GM23248 (cell line): Measurements from ENCODE around the gene GPR37. TPM values are rescaled to one million over a fixed set of nuclear protein-coding genes. Genes with fewer than 3 reads are reported as not detected.

ENCODE experiments used
- DNase-seq: peaks from one replicate; pipeline ENCODE4 v3.0.0-alpha.2; 2015
- H2AFZ ChIP-seq: fragments of 200-600 bp; sonication (generic); 2 replicates; pipeline ENCODE4 v1.6.1; 2016; ENCODE audit warnings: antibody characterized with exemption
- H3F3A ChIP-seq: fragments of 200-600 bp; sonication (generic); 2 replicates; pipeline ENCODE4 v1.6.1; 2016; ENCODE audit warnings: mild to moderate bottlenecking, antibody characterized with exemption, mixed run types; ENCODE audit not compliant: insufficient read depth
- H3K27ac ChIP-seq: fragments of 200-600 bp; sonication (generic); 2 replicates; pipeline ENCODE4 v1.5.1; 2016; ENCODE audit warnings: mild to moderate bottlenecking
- H3K27me3 ChIP-seq: fragments of 200-600 bp; sonication (generic); replicated peaks from 2 replicates; pipeline ENCODE4 v1.6.1; 2016; ENCODE audit warnings: mild to moderate bottlenecking; ENCODE audit not compliant: insufficient read depth
- H3K36me3 ChIP-seq: fragments of 200-600 bp; sonication (generic); 2 replicates; pipeline ENCODE4 v1.6.1; 2016; ENCODE audit warnings: low read depth, mild to moderate bottlenecking
- H3K4me1 ChIP-seq: fragments of 200-600 bp; sonication (generic); 2 replicates; pipeline ENCODE4 v1.6.1; 2016; ENCODE audit warnings: mild to moderate bottlenecking; ENCODE audit not compliant: insufficient read depth
- H3K4me2 ChIP-seq: fragments of 200-600 bp; sonication (generic); one replicate; pipeline ENCODE4 v1.6.1; 2016; ENCODE audit warnings: mild to moderate bottlenecking; ENCODE audit not compliant: unreplicated experiment
- H3K4me3 ChIP-seq: fragments of 200-600 bp; sonication (generic); 2 replicates; pipeline ENCODE4 v1.5.1; 2016; ENCODE audit warnings: mild to moderate bottlenecking
- H3K79me2 ChIP-seq: fragments of 200-600 bp; sonication (generic); 2 replicates; pipeline ENCODE4 v1.6.1; 2016; ENCODE audit warnings: mild to moderate bottlenecking; ENCODE audit not compliant: insufficient read depth
- H3K9ac ChIP-seq: fragments of 200-600 bp; sonication (generic); 2 replicates; pipeline ENCODE4 v1.6.1; 2016; ENCODE audit warnings: mild to moderate bottlenecking
- H3K9me2 ChIP-seq: fragments of 200-600 bp; sonication (generic); 2 replicates; pipeline ENCODE4 v1.6.1; 2016; ENCODE audit warnings: mixed run types, mild to moderate bottlenecking, moderate library complexity; ENCODE audit not compliant: insufficient read depth
- H3K9me3 ChIP-seq: fragments of 200-600 bp; sonication (generic); one replicate; pipeline ENCODE4 v1.6.1; 2017; ENCODE audit warnings: low read depth
- H4K20me1 ChIP-seq: fragments of 200-600 bp; sonication (generic); 2 replicates; pipeline ENCODE4 v1.6.0; 2016; ENCODE audit not compliant: insufficient read depth
- EZH2 ChIP-seq: fragments of 200-600 bp; sonication (generic); IDR thresholded peaks from 2 replicates; pipeline ENCODE4 v1.6.1; 2018; ENCODE audit warnings: antibody characterized with exemption, mild to moderate bottlenecking; ENCODE audit not compliant: insufficient read depth, poor library complexity, severe bottlenecking
- EZH2phosphoT487 ChIP-seq: fragments of 200-600 bp; sonication (generic); IDR thresholded peaks from 2 replicates; pipeline ENCODE4 v1.6.1; 2018; ENCODE audit warnings: antibody characterized with exemption, moderate library complexity, mild to moderate bottlenecking, low read depth; ENCODE audit not compliant: insufficient read depth
- WGBS, 2 experiments: methylation state at CpG; one replicate each; pipeline ENCODE4 v1.1.6; 2015 to 2017; ENCODE audit warnings: low lambda C conversion rate in 2 of 2, low coverage in 1 of 2; ENCODE audit errors: missing lambda C conversion rate in 2 of 2; 5-methylcytosine and 5-hydroxymethylcytosine counted together
- in situ Hi-C: fragments of 300-500 bp; cut with MboI; formaldehyde crosslinking; loops from 2 replicates; pipeline ENCODE4 v1.15.0; 2020
- polyA plus RNA-seq: library from polyadenylated mRNA; unstranded; fragments of >200 nt; fragmentation: Nextera tagmentation; extraction: Ambion mirVana; gene quantifications from 2 replicates; pipeline ENCODE4 v1.2.1, GENCODE V29; 2016
- total RNA-seq: library from RNA; depleted of rRNA; stranded (reverse); fragments of >200 nt; shearing (Covaris generic); gene quantifications from 2 replicates; pipeline ENCODE4 v1.2.3, GENCODE V29; 2014

GPR37 gene
- total and polyA plus RNA-seq, 2 experiments from 2014 or later = not detected

GRCh38 chr7:124800386-124800785 is 34.8 kb upstream of the GPR37 start:
- WGBS, 2 experiments = 13 to 15% methylated on average over 2 of the region's 2 CpGs
- Histone ChIP-seq H2AFZ (no peak overlapping the region), H3F3A (no peaks in the 10 kb centered on the region), H4K20me1 (no peaks in the 10 kb centered on the region), H3K36me3 (no peaks in the 10 kb centered on the region), H3K4me3 (no peak overlapping the region), H3K9me3 (no peaks in the 10 kb centered on the region), H3K4me2 (no peak overlapping the region), H3K9ac (no peak overlapping the region), H3K9me2 (no peaks in the 10 kb centered on the region), H3K27ac (no peak overlapping the region), H3K4me1 (no peaks in the 10 kb centered on the region), H3K79me2 (no peaks in the 10 kb centered on the region), H3K27me3 (no peaks in the 10 kb centered on the region)
- in situ Hi-C loops = no loop called here
- DNase-seq = no peak
- TF ChIP-seq EZH2 (no peak), EZH2phosphoT487 (no peak)

GRCh38 chr7:124799448-124799847 is 33.9 kb upstream of the GPR37 start:
- 66 to 70% methylated on average over 6 of the region's 6 CpGs for WGBS, 2 experiments

GRCh38 chr7:124796771-124797170 is 31.2 kb upstream of the GPR37 start:
- Histone ChIP-seq H2AFZ (no peak overlapping the region), H3K4me1 (no peaks in the 10 kb centered on the region), H3K9me2 (no peaks in the 10 kb centered on the region), H4K20me1 (no peaks in the 10 kb centered on the region), H3K4me3 (no peak overlapping the region), H3K27ac (no peak overlapping the region), H3K9ac (no peak overlapping the region), H3K27me3 (peaks cover 2% of the 10 kb centered on the region; the same call in 1 of the 2 replicates), H3K4me2 (no peak overlapping the region), H3K79me2 (no peaks in the 10 kb centered on the region), H3F3A (no peaks in the 10 kb centered on the region), H3K36me3 (no peaks in the 10 kb centered on the region), H3K9me3 (no peaks in the 10 kb centered on the region)
- no peak for TF ChIP-seq EZH2
- TF ChIP-seq EZH2phosphoT487 = no peak
- DNase-seq = no peak
- 0 to 4% methylated on average over 2 of the region's 2 CpGs for whole genome bisulfite sequencing, 2 experiments
- in situ Hi-C loops = no loop called here

More at GRCh38 chr7:124799448-124799847, 33.9 kb upstream of the GPR37 start:
- no peak for TF ChIP-seq EZH2phosphoT487
- TF ChIP-seq EZH2 = no peak
- H4K20me1 ChIP-seq = no peaks in the 10 kb centered on the region
- H3K4me1 ChIP-seq = no peaks in the 10 kb centered on the region
- no peaks in the 10 kb centered on the region for H3K27me3 ChIP-seq
- in situ Hi-C loops = no loop called here
- H3K79me2 ChIP-seq = no peaks in the 10 kb centered on the region
- H3K36me3 ChIP-seq = no peaks in the 10 kb centered on the region
- H3K9ac ChIP-seq = no peak overlapping the region
- H3K9me2 ChIP-seq = no peaks in the 10 kb centered on the region
- H2AFZ ChIP-seq = no peak overlapping the region
- H3K27ac ChIP-seq = no peak overlapping the region
- no peaks in the 10 kb centered on the region for H3K9me3 ChIP-seq
- no peaks in the 10 kb centered on the region for H3F3A ChIP-seq
- H3K4me3 ChIP-seq = no peak overlapping the region
- DNase-seq = no peak
- no peak overlapping the region for H3K4me2 ChIP-seq

- Histone ChIP-seq H3K36me3 (no peaks in the 10 kb centered on the region), H3K9me2 (no peaks in the 10 kb centered on the region), H3K79me2 (no peaks in the 10 kb centered on the region), H3K9ac (no peak overlapping the region), H4K20me1 (no peaks in the 10 kb centered on the region), H2AFZ (no peak overlapping the region), H3K4me2 (no peak overlapping the region), H3K4me1 (no peaks in the 10 kb centered on the region), H3K9me3 (no peaks in the 10 kb centered on the region), H3K4me3 (no peak overlapping the region), H3K27me3 (peaks cover 37% of the 10 kb centered on the region), H3F3A (no peaks in the 10 kb centered on the region), H3K27ac (no peak overlapping the region)
- TF ChIP-seq EZH2phosphoT487 (no peak), EZH2 (no peak)
- DNase-seq = no peak
- in situ Hi-C loops = no loop called here
- 26 to 30% methylated on average over 3 of the region's 3 CpGs for WGBS, 2 experiments
Measured at GRCh38 chr7:124792696-124793095, 27.1 kb upstream of the GPR37 start.

GRCh38 chr7:124792002-124792401 is 26.4 kb upstream of the GPR37 start:
- no peak for DNase-seq
- Histone ChIP-seq H3F3A (no peaks in the 10 kb centered on the region), H3K4me2 (no peak overlapping the region), H3K79me2 (no peaks in the 10 kb centered on the region), H2AFZ (no peak overlapping the region), H3K9me2 (no peaks in the 10 kb centered on the region), H3K9ac (no peak overlapping the region), H3K4me1 (no peaks in the 10 kb centered on the region), H3K27ac (no peak overlapping the region), H3K9me3 (no peaks in the 10 kb centered on the region), H3K4me3 (no peak overlapping the region), H3K27me3 (peaks cover 37% of the 10 kb centered on the region), H4K20me1 (no peaks in the 10 kb centered on the region), H3K36me3 (no peaks in the 10 kb centered on the region)
- TF ChIP-seq EZH2phosphoT487 (no peak), EZH2 (no peak)
- in situ Hi-C loops = no loop called here
